ENCODE results near the gene PKHD1.

The PKHD1 gene

DNA sequence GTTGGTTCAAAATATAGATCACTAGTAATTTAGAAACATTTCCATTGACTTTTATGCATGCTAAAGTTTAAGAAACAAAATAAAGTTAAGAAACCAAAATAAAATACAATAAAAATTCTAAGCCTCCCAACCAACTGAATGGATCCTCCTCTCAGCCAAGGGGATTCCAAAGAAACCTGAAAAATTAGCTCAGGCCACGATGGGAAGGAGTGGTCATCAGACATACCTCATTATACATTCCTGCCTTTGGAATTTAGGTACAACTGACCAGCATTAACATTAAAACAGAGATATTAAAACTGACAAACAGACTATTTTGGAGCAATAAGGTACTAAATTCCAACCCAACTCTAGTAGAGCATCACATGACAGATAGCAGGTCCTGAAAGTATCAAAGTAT lies 275.2 kb downstream of the PKHD1 start:
- Histone ChIP-seq H3K4me3 (ENCODE audit: low read length) (no peak overlapping the region), H3K4me1 (ENCODE audit: control insufficient read depth, low read depth, low read length) (peaks cover 20% of the 10 kb centered on the region), H3K27ac (ENCODE audit: low read length) (no peak overlapping the region), H3K36me3 (ENCODE audit: control insufficient read depth, low read depth, low read length) (no peaks in the 10 kb centered on the region), H3K9me3 (ENCODE audit: control insufficient read depth, low read depth, low read length) (no peaks in the 10 kb centered on the region), H3K9ac (ENCODE audit: low read length) (no peak overlapping the region), H3K27me3 (ENCODE audit: control insufficient read depth, insufficient read depth, low read length) (no peaks in the 10 kb centered on the region)

DNA sequence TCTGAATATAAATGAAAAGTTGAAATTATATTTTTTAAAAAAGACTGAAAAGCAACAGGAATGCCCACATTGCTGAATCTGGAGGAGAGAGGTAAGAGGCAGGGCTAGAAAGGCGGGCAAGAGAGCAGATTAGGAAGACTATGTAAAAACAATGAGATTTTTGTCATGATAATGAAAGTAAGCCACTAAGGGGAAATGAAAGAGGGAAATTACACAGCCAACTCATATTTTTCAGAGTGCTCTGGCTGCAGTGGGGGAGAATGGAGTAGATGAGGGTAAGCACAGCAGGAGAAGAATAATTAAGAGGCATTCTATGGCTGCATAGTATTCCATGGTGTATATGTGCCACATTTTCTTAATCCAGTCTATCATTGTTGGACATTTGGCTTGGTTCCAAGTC lies 281.9 kb downstream of the PKHD1 start:
- Histone ChIP-seq H3K9ac (ENCODE audit: low read length) (no peak overlapping the region), H3K27ac (ENCODE audit: low read length) (no peak overlapping the region), H3K4me1 (ENCODE audit: control insufficient read depth, low read depth, low read length) (no peaks in the 10 kb centered on the region), H3K9me3 (ENCODE audit: control insufficient read depth, low read depth, low read length) (no peaks in the 10 kb centered on the region), H3K27me3 (ENCODE audit: control insufficient read depth, insufficient read depth, low read length) (no peaks in the 10 kb centered on the region), H3K36me3 (ENCODE audit: control insufficient read depth, low read depth, low read length) (no peaks in the 10 kb centered on the region), H3K4me3 (ENCODE audit: low read length) (no peak overlapping the region)

DNA sequence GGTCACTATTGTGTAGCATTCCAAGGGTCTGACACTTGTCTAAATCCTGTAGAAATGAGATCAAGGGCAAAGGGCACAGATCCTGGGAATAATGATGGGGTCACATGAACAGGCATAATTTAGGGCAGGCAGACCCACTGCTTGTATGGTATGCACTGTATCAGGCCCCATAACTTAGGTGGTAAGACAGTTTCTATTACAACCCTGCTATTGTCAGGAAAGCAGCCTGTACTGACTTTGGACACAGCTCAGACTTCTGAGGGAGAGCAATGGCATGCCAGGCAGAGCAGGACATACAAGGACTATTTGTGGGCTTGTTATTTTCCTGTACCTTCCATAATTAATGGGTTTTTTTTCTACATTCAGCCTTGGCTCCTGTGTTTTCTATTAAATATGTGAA lies 286.8 kb downstream of the PKHD1 start:
- Histone ChIP-seq H3K27me3 (ENCODE audit: control insufficient read depth, insufficient read depth, low read length) (no peaks in the 10 kb centered on the region), H3K4me3 (ENCODE audit: low read length) (no peak overlapping the region), H3K36me3 (ENCODE audit: control insufficient read depth, low read depth, low read length) (no peaks in the 10 kb centered on the region), H3K9me3 (ENCODE audit: control insufficient read depth, low read depth, low read length) (no peaks in the 10 kb centered on the region), H3K9ac (ENCODE audit: low read length) (no peak overlapping the region), H3K4me1 (ENCODE audit: control insufficient read depth, low read depth, low read length) (no peaks in the 10 kb centered on the region), H3K27ac (ENCODE audit: low read length) (no peak overlapping the region)

DNA sequence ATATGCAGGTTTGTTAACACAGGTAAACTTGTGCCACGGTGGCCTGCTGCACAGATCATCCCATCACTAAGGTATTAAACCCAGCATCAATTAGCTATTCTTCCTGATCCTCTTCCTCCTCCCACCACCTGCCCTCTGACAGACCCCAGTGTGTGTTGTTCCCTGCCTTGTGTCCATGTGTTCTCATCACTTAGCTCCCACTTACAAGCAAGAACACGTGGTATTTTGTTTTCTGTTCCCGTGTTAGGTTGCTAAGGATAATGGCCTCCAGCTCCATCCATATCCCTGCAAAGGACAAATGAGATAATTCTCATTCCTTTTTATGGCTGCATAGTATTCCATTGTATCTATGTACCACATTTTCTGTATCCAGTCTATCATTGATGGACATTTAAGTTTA lies 294.0 kb downstream of the PKHD1 start:
- no peaks in the 10 kb centered on the region for H3K4me1 ChIP-seq (ENCODE audit: control insufficient read depth, low read depth, low read length)
- H3K9ac ChIP-seq (ENCODE audit: low read length) = no peak overlapping the region
- H3K27me3 ChIP-seq (ENCODE audit: control insufficient read depth, insufficient read depth, low read length) = no peaks in the 10 kb centered on the region
- H3K27ac ChIP-seq (ENCODE audit: low read length) = no peak overlapping the region
- H3K4me3 ChIP-seq (ENCODE audit: low read length) = no peak overlapping the region
- no peaks in the 10 kb centered on the region for H3K9me3 ChIP-seq (ENCODE audit: control insufficient read depth, low read depth, low read length)
- H3K36me3 ChIP-seq (ENCODE audit: control insufficient read depth, low read depth, low read length) = no peaks in the 10 kb centered on the region

DNA sequence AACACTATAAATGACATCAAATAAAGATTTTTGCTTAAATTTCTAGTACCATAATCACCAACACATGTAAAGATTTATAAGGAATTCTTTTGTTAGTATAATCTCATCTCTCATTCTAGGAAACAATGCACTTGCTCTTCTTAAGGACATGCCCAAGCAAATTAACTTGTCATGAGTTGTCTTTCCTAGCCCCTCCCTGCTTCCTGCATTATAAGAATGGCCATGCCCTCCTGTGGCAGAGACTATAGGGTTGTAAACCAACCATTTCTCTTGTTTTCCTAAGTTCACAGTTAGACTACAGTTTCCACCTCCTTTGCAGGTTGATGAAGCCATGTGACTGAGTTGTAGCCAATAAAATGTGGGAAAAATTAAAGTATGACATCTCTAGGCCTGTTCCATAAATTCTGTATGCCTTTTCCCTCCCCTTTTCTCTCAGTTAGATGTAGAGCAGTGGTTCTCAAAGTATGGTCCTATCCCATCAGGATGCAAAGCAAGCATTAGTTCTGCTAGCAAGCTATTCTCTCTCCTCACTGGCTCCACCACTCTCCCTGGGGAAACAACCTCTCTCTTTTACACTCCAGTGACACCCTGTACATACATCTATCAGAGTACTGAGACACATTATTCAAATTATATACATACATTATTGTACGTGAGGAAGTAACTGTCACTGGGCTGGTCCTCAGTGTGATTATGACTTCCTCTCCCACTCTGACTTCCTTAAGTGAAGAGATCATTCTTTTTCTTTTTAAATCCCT lies 295.0 kb downstream of the PKHD1 start:
- H3K4me3 ChIP-seq (ENCODE audit: low read length) = no peak overlapping the region
- no peaks in the 10 kb centered on the region for H3K27me3 ChIP-seq (ENCODE audit: control insufficient read depth, insufficient read depth, low read length)
- no peaks in the 10 kb centered on the region for H3K36me3 ChIP-seq (ENCODE audit: control insufficient read depth, low read depth, low read length)
- H3K4me1 ChIP-seq (ENCODE audit: control insufficient read depth, low read depth, low read length) = no peaks in the 10 kb centered on the region
- no peak overlapping the region for H3K9ac ChIP-seq (ENCODE audit: low read length)
- H3K9me3 ChIP-seq (ENCODE audit: control insufficient read depth, low read depth, low read length) = no peaks in the 10 kb centered on the region
- no peak overlapping the region for H3K27ac ChIP-seq (ENCODE audit: low read length)

DNA sequence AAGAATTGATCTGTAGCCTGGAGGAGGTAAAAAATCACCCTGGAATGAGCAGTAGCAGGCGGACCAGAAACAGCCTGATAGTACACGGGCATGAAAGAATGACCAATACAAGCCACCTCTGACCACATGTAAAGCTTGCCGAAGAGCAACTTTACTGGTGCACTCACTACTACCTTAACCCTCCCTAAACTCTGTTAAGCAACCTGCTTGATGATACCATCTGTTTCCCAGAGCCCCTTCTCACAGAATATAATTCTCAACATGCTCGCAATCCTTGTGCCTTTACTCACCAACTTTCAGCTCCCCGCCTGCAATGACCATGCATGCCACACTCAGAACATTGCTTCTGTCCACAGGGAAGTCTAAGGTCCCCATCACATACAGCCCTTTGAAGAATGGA lies 296.5 kb downstream of the PKHD1 start:
- no peaks in the 10 kb centered on the region for H3K9me3 ChIP-seq (ENCODE audit: control insufficient read depth, low read depth, low read length)
- H3K4me3 ChIP-seq (ENCODE audit: low read length) = no peak overlapping the region
- no peak overlapping the region for H3K27ac ChIP-seq (ENCODE audit: low read length)
- no peaks in the 10 kb centered on the region for H3K36me3 ChIP-seq (ENCODE audit: control insufficient read depth, low read depth, low read length)
- H3K9ac ChIP-seq (ENCODE audit: low read length) = no peak overlapping the region
- H3K4me1 ChIP-seq (ENCODE audit: control insufficient read depth, low read depth, low read length) = no peaks in the 10 kb centered on the region
- no peaks in the 10 kb centered on the region for H3K27me3 ChIP-seq (ENCODE audit: control insufficient read depth, insufficient read depth, low read length)

DNA sequence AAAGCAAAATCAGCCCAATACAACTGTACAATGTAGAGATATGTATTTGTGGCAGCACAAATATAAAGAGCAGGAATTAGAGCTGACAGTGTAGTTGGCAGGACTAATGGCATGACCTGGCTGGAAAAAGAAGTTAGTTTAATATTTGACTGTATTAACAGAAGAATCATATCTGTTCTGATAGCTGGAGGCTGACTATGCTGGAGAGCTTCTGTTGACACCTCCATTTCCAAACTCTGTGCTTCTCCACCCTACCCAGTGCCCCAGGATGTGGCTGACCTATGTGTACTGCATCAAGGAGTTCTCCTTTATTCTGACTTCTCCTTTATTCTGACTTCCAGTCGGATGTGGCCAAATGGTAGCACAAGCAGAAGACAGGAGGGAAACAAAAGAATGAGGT lies 299.3 kb downstream of the PKHD1 start:
- Histone ChIP-seq H3K9ac (ENCODE audit: low read length) (no peak overlapping the region), H3K36me3 (ENCODE audit: control insufficient read depth, low read depth, low read length) (no peaks in the 10 kb centered on the region), H3K4me3 (ENCODE audit: low read length) (no peak overlapping the region), H3K27me3 (ENCODE audit: control insufficient read depth, insufficient read depth, low read length) (no peaks in the 10 kb centered on the region), H3K9me3 (ENCODE audit: control insufficient read depth, low read depth, low read length) (no peaks in the 10 kb centered on the region), H3K27ac (ENCODE audit: low read length) (no peak overlapping the region), H3K4me1 (ENCODE audit: control insufficient read depth, low read depth, low read length) (no peaks in the 10 kb centered on the region)

DNA sequence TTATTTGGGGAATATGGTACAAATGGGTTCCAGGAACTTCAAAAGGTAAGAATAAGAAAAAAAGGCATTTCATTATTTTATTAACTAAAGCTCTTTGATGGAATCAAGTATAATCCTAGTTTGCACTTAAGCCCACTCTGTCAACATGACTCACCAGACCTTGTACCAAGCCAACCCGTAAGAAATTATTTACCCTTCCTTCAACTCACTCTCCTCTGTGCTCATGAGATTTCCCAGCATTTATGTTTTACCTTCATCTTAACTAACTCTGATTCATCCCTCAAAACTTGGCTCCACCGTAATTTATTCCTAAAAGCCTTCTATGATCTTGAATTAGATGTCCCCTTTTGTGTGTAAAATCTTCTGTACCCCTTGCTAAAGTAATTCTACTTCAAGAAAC lies 308.7 kb downstream of the PKHD1 start:
- H3K36me3 ChIP-seq (ENCODE audit: control insufficient read depth, low read depth, low read length) = no peaks in the 10 kb centered on the region
- H3K9ac ChIP-seq (ENCODE audit: low read length) = no peak overlapping the region
- no peaks in the 10 kb centered on the region for H3K27me3 ChIP-seq (ENCODE audit: control insufficient read depth, insufficient read depth, low read length)
- no peak overlapping the region for H3K27ac ChIP-seq (ENCODE audit: low read length)
- no peak overlapping the region for H3K4me3 ChIP-seq (ENCODE audit: low read length)
- H3K9me3 ChIP-seq (ENCODE audit: control insufficient read depth, low read depth, low read length) = no peaks in the 10 kb centered on the region
- H3K4me1 ChIP-seq (ENCODE audit: control insufficient read depth, low read depth, low read length) = no peaks in the 10 kb centered on the region

DNA sequence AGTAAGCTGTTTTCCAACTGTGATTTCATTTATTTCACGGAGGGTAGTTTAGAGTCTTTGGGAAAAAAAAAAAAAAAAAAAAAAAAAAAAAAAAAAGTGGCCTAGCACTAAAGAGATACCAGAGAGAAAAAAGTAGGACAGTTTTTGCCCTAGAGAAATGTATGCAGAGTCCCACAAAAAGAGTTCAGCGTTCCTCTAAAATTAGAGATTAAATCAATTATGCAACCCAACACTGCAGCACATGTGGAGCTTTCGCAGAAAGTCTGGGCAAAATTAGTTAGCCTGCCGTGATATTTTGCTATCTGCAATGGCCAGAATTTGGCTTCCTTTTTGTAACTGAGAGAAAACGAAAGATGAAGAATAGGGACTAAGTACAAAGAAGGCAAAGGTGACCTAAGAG lies 309.8 kb downstream of the PKHD1 start:
- Histone ChIP-seq H3K27ac (ENCODE audit: low read length) (no peak overlapping the region), H3K9me3 (ENCODE audit: control insufficient read depth, low read depth, low read length) (no peaks in the 10 kb centered on the region), H3K4me3 (ENCODE audit: low read length) (no peak overlapping the region), H3K9ac (ENCODE audit: low read length) (no peak overlapping the region), H3K27me3 (ENCODE audit: control insufficient read depth, insufficient read depth, low read length) (no peaks in the 10 kb centered on the region), H3K4me1 (ENCODE audit: control insufficient read depth, low read depth, low read length) (no peaks in the 10 kb centered on the region), H3K36me3 (ENCODE audit: control insufficient read depth, low read depth, low read length) (no peaks in the 10 kb centered on the region)

DNA sequence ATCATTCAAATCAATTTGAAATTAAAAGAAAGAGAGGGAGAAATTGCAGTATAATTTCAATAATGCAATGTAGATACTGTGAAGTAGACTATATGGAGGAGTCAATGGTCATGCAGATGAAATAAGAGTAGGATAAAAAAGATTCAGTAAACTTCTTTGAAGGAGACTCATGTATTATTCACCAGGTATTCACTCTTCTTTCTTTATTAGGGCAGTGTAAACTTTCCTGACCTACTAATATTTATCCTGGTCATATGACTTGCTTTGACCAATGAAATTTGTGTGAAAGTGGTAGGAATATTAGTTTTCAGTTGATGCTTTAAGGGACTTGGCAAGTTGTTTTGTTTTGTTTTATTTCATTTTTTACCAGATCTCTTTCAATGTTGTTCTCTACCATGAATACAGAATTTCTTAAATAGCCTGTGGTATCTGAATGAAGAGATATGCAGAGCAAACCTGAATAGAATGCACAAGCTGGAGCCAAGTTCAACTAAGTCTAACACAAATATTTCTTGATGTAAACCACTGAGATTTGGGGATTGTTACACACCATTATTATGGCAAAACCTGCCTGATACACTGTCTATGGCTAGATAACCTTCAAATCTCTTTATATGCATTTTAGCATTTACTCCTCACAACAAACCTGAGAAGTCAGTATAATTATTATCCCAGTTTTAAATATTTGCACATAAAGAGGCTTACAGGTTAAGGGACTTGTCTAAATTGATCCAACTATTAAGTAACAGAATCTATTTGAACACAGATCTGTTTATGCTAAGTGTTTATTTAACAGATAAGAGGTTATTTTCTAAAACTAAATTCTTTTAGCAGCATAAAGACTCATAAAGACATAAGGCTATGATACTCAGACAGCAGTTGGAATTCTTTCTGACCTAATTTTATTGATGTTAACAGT lies 311.2 kb downstream of the PKHD1 start:
- Histone ChIP-seq H3K4me1 (ENCODE audit: control insufficient read depth, low read depth, low read length) (no peaks in the 10 kb centered on the region), H3K36me3 (ENCODE audit: control insufficient read depth, low read depth, low read length) (no peaks in the 10 kb centered on the region), H3K4me3 (ENCODE audit: low read length) (no peak overlapping the region), H3K27me3 (ENCODE audit: control insufficient read depth, insufficient read depth, low read length) (no peaks in the 10 kb centered on the region), H3K9ac (ENCODE audit: low read length) (no peak overlapping the region), H3K27ac (ENCODE audit: low read length) (no peak overlapping the region), H3K9me3 (ENCODE audit: control insufficient read depth, low read depth, low read length) (no peaks in the 10 kb centered on the region)

DNA sequence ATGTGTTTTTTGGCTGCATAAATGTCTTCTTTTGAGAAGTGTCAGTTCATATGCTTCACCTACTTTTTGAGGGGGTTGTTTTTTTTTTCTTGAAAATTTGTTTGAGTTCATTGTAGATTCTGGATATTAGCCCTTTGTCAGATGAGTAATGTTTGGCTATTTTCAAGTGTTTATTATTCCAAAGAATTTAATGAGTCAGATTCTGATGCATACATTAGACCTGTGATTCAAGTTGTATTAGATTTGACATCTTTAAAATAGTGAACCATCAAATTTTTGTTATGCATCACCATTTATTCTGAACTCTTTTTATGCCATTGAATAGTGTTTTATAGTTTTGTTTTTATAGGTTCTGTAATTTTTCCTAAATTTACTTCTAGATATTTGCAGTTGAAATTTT lies 319.3 kb downstream of the PKHD1 start:
- Histone ChIP-seq H3K27ac (ENCODE audit: low read length) (no peak overlapping the region), H3K27me3 (ENCODE audit: control insufficient read depth, insufficient read depth, low read length) (no peaks in the 10 kb centered on the region), H3K36me3 (ENCODE audit: control insufficient read depth, low read depth, low read length) (no peaks in the 10 kb centered on the region), H3K9ac (ENCODE audit: low read length) (no peak overlapping the region), H3K9me3 (ENCODE audit: control insufficient read depth, low read depth, low read length) (no peaks in the 10 kb centered on the region), H3K4me1 (ENCODE audit: control insufficient read depth, low read depth, low read length) (no peaks in the 10 kb centered on the region), H3K4me3 (ENCODE audit: low read length) (no peak overlapping the region)

DNA sequence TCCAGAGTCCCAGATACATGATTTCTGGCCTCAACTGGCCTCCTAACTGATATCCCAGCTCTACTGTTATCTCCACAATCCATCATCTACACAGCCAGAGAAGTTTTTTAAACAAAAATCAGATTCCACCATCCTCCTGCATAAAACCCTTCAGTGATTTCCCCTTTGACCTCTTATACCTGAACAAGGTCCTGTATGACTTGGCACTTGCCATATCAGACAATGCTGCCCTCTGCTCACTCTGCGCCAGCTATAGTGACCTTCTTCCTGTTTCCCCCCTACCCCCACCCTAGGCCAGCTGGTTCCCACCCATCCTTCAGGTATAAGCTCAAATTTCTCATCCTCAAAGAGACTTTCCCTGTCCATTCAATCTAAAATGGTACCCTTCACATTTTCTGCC lies 322.2 kb downstream of the PKHD1 start:
- no peaks in the 10 kb centered on the region for H3K4me1 ChIP-seq (ENCODE audit: control insufficient read depth, low read depth, low read length)
- no peak overlapping the region for H3K4me3 ChIP-seq (ENCODE audit: low read length)
- H3K9ac ChIP-seq (ENCODE audit: low read length) = no peak overlapping the region
- H3K27ac ChIP-seq (ENCODE audit: low read length) = no peak overlapping the region
- no peaks in the 10 kb centered on the region for H3K36me3 ChIP-seq (ENCODE audit: control insufficient read depth, low read depth, low read length)
- no peaks in the 10 kb centered on the region for H3K9me3 ChIP-seq (ENCODE audit: control insufficient read depth, low read depth, low read length)
- no peaks in the 10 kb centered on the region for H3K27me3 ChIP-seq (ENCODE audit: control insufficient read depth, insufficient read depth, low read length)

Measured in iPS-18a (cell line).